Measurements from ENCODE around the gene UBA3. TPM values are rescaled to one million over a fixed set of nuclear protein-coding genes. Genes with fewer than 3 reads are reported as not detected.
A peak's percentile ranks its signal among the peaks of the same experiment; 100 is the strongest.

UBA3 gene
- polyA plus RNA-seq, 1 experiment = 111 TPM

GRCh38 chr3:69012800-69013252 is 67.3 kb downstream of the UBA3 start:
- no peak for TF ChIP-seq CTCF (IDR thresholded peaks at IDR 0.05; ENCODE audit: low read depth, low read length)
- no peak for DNase-seq (ENCODE audit: low read depth, low spot score)
- ChIA-PET POLR2A (interaction anchor here (1.0 to 1.4 kb wide), 3 partner anchors 8 to 19 kb away, joined by 3 to 4 read pairs (median 4); no protein-coding TSS in a partner anchor), CTCF (interaction anchor here (0.6 to 1.4 kb wide), 2 partner anchors 12 to 19 kb away, joined by 3 to 4 read pairs; no protein-coding TSS in a partner anchor)
- Histone ChIP-seq H3K27me3 (ENCODE audit: control insufficient read depth, insufficient read depth, low read length) (no peaks in the 10 kb centered on the region), H3K4me3 (ENCODE audit: low read depth, low read length) (peak overlapping the region; percentile 76), H3K27ac (ENCODE audit: low read depth, low read length) (peak overlapping the region; percentile 91), H3K9me3 (ENCODE audit: control insufficient read depth, insufficient read depth, low read length) (no peaks in the 10 kb centered on the region)

- DNase-seq (ENCODE audit: low read depth, low spot score) = no peak
- ChIA-PET POLR2A (interaction anchor here (1.4 kb wide), 1 partner anchor 13 kb away, joined by 3 read pairs; no protein-coding TSS in a partner anchor), CTCF (interaction anchor here (0.6 to 1.4 kb wide), 2 partner anchors 12 to 20 kb away, joined by 3 to 4 read pairs; no protein-coding TSS in a partner anchor)
- no peak for TF ChIP-seq CTCF (IDR thresholded peaks at IDR 0.05; ENCODE audit: low read depth, low read length)
- peak overlapping the region; percentile 76 for H3K4me3 ChIP-seq (ENCODE audit: low read depth, low read length)
- peak overlapping the region; percentile 91 for H3K27ac ChIP-seq (ENCODE audit: low read depth, low read length)
- H3K27me3 ChIP-seq (ENCODE audit: control insufficient read depth, insufficient read depth, low read length) = no peaks in the 10 kb centered on the region
- no peaks in the 10 kb centered on the region for H3K9me3 ChIP-seq (ENCODE audit: control insufficient read depth, insufficient read depth, low read length)
These were observed 67.9 kb downstream of the UBA3 start for GRCh38 chr3:69012100-69012799.

- no peak for TF ChIP-seq CTCF (IDR thresholded peaks at IDR 0.05; ENCODE audit: low read depth, low read length)
- ChIA-PET CTCF (interaction anchor here (0.6 to 1.0 kb wide), 2 partner anchors 110 to 162 kb away, joined by 3 to 5 read pairs; no protein-coding TSS in a partner anchor), POLR2A (interaction anchor here (0.6 to 1.2 kb wide), 2 partner anchors 17 to 41 kb away, joined by 4 to 5 read pairs; partner anchors contain the start of gene TMF1)
- no peaks in the 10 kb centered on the region for H3K27me3 ChIP-seq (ENCODE audit: control insufficient read depth, insufficient read depth, low read length)
- H3K4me3 ChIP-seq (ENCODE audit: low read depth, low read length) = no peak overlapping the region
- H3K9me3 ChIP-seq (ENCODE audit: control insufficient read depth, insufficient read depth, low read length) = no peaks in the 10 kb centered on the region
- H3K27ac ChIP-seq (ENCODE audit: low read depth, low read length) = no peak overlapping the region
- no peak for DNase-seq (ENCODE audit: low read depth, low spot score)
These were observed 69.0 kb downstream of the UBA3 start for GRCh38 chr3:69011096-69011730.

- TF ChIP-seq CTCF (IDR thresholded peaks at IDR 0.05; ENCODE audit: low read depth, low read length) = no peak
- no peaks in the 10 kb centered on the region for H3K27me3 ChIP-seq (ENCODE audit: control insufficient read depth, insufficient read depth, low read length)
- no peaks in the 10 kb centered on the region for H3K9me3 ChIP-seq (ENCODE audit: control insufficient read depth, insufficient read depth, low read length)
- H3K27ac ChIP-seq (ENCODE audit: low read depth, low read length) = peak overlapping the region; percentile 60
- POLR2A ChIA-PET = interaction anchor here (0.7 to 1.6 kb wide), 3 partner anchors 10 to 43 kb away, joined by 3 to 8 read pairs (median 4); partner anchors contain the start of gene TMF1
- CTCF ChIA-PET = interaction anchor here (0.7 to 1.7 kb wide), 5 partner anchors 9 to 111 kb away, joined by 3 to 6 read pairs (median 4); no protein-coding TSS in a partner anchor
- peak; percentile 86 for DNase-seq (ENCODE audit: low read depth, low spot score)
- no peak overlapping the region for H3K4me3 ChIP-seq (ENCODE audit: low read depth, low read length)
These were observed 70.4 kb downstream of the UBA3 start for GRCh38 chr3:69009559-69010410.
